ENCODE measurements around the gene FHOD3.

DNA sequence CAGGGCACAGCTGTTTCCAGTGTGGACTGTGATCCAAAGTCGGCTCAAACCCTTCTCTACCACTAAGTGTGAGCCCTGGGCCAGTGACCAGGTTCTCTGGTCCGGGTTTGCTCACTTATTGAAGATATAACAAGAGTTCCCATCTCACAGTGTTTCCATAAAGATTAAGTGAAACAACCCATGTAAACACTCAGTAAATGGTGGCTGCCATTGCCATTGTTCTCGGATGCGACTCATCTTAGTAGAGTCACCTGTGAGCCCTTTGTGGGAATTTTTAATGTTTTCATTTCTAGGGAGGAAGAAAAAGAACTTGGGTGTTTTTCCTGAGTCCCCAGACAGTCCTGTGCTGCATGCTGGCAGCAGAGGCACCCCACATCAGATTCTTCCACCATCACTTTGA lies 477.9 kb downstream of the FHOD3 start:
- TF ChIP-seq, protein P1, sequence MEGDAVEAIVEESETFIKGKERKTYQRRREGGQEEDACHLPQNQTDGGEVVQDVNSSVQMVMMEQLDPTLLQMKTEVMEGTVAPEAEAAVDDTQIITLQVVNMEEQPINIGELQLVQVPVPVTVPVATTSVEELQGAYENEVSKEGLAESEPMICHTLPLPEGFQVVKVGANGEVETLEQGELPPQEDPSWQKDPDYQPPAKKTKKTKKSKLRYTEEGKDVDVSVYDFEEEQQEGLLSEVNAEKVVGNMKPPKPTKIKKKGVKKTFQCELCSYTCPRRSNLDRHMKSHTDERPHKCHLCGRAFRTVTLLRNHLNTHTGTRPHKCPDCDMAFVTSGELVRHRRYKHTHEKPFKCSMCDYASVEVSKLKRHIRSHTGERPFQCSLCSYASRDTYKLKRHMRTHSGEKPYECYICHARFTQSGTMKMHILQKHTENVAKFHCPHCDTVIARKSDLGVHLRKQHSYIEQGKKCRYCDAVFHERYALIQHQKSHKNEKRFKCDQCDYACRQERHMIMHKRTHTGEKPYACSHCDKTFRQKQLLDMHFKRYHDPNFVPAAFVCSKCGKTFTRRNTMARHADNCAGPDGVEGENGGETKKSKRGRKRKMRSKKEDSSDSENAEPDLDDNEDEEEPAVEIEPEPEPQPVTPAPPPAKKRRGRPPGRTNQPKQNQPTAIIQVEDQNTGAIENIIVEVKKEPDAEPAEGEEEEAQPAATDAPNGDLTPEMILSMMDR (conservative IDR thresholded peaks at IDR 0.05; ENCODE audit: low read depth, low read length), result no peak
- no peak for TF ChIP-seq EZH2 (IDR thresholded peaks at IDR 0.05; ENCODE audit: low read length, unreplicated experiment)
